Measurements from ENCODE around the gene KRT73.

DNA sequence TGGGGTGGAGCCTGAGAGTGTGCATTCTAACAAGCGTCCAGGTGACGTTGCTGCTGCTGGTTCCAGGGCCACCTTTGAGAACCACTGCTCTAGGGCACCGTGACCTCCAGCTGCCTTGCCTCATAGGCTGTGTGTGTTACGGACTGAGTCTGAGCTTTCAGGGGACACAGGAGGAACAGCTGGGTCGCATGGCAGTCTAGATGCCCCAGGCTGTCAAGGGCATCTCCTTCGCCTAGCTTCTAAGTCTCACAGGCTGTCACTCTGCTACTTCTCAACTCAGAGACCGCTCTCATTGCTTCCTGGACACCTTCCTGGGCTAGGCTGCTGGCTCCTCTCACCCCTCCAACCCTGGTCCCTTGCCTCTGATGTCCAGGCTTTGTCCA, 965 bp downstream of the KRT73 start:
- TF ChIP-seq POLR2A (IDR thresholded peaks at IDR 0.05): no peak
- TF ChIP-seq, protein P1, sequence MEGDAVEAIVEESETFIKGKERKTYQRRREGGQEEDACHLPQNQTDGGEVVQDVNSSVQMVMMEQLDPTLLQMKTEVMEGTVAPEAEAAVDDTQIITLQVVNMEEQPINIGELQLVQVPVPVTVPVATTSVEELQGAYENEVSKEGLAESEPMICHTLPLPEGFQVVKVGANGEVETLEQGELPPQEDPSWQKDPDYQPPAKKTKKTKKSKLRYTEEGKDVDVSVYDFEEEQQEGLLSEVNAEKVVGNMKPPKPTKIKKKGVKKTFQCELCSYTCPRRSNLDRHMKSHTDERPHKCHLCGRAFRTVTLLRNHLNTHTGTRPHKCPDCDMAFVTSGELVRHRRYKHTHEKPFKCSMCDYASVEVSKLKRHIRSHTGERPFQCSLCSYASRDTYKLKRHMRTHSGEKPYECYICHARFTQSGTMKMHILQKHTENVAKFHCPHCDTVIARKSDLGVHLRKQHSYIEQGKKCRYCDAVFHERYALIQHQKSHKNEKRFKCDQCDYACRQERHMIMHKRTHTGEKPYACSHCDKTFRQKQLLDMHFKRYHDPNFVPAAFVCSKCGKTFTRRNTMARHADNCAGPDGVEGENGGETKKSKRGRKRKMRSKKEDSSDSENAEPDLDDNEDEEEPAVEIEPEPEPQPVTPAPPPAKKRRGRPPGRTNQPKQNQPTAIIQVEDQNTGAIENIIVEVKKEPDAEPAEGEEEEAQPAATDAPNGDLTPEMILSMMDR (IDR thresholded peaks at IDR 0.05): no peak
